Superior temporal gyrus (tissue), 1 donor: ENCODE measurements around the gene GGA1.

Source experiments
- DNase-seq: peaks from one replicate; pipeline ENCODE4 v3.0.0-alpha.2; 2016; ENCODE audit errors: extremely low spot score

GGA1 gene

DNA sequence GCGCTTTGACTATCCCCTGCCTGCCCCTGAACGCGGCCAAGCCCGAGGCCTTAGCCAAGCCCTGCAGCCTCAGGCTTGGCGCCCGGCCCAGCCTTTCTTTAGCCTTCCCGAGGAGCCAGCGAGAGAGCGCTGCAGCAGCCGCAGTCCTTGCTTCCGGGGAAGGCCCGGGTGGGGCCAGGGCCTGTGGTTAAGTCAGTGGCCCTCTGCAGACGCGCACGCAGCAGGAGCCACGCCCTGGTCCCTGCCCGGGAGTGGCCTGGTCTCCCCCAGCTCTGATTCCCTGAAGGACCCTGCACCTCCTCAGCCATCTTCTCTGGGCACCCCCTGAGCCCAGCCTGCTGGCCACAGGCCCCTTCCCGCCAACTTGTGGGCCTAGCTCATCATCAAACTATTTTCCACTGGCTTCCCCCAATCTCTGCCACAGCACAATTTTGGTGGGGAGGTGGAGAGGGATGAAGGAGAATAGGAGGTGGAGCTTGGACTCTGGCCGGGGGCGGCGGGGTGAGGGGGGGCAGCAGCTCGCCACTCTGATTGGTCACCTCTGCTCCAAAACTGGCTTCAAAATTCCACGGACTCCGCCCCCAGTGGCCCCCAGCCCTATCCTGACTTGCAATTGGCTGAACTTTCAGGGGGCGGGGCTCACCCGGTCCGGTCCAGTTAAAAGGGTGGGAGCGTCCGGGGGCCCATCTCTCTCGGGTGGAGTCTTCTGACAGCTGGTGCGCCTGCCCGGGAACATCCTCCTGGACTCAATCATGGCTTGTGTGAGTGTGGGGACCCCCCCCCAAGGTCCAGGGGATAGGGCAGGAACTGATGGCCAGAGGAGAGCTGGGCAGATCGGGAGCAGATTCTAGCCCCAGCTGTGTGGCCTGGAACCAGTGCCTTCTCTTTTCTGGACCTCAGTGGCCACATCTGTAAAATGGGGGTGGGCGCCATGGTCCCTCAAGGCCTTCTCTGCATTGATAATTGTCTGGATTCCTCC lies 66.6 kb downstream of the GGA1 start, which contains the start of gene LGALS1:
LGALS1 (plus strand) TSS at position 686 of the 979 bp plus-strand sequence; CDS start at position 753, 67 bp downstream.
- DNase-seq: peak; percentile 74

- no peak for DNase-seq
Observed at GRCh38 chr22:37675930-37676735, 67.5 kb downstream of the GGA1 start.

DNA sequence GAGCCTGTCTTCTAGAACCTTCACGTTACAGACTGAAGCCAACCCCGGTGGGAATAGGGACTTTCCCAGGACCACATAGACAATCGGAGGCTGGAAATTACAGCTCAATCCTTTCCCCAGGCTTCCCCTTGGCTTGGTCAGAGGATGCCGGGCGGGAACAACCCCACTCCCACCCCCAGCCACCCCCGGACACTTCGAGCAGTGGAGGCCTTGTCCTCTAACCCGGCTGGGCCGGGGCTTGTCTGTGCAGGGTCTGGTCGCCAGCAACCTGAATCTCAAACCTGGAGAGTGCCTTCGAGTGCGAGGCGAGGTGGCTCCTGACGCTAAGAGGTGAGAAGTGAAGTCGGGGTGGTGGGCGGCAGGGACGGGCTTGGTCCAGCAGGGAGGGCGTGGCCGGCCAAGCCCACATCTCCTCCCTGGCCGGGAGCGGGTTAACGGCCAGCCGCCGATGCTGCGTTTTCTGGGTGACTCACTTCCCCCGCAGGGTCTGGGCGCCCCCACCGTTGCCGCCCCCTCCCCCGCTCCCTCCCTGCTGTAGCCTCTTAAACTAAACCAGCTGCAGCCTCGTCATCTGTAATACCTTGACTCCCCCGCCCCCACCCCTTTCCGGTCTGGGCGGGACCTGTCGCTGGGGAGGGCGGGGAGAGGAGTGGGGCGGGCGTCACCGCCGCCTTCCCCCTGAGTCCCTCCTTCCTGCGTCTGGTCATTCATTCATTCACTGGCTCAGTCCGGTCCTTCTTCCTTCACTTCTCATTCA lies 68.3 kb downstream of the GGA1 start:
- no peak for DNase-seq

DNA sequence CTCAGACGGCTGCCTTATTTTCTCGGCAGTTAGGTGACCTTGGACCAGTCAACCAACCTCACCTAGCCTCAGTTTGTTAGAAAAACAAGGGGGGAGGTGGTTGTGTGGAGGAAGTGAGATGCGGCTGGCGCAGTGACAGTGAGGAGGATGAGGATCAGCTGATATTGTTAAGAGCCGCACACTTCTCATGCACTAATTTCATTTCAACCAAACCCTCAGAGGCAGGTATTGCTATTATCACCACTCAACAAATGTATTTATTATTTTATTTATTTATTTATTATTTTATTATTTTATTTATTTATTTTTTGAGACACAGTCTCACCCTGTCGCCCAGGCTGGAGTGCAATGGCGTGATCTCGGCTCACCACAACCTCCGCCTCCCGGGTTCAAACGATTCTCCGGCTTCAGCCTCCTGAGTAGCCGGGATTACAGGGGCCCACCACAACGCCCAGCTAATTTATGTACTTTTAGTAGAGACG lies 68.9 kb downstream of the GGA1 start:
- DNase-seq: no peak

GRCh38 chr22:37678372-37678771 lies 69.7 kb downstream of the GGA1 start:
- DNase-seq: no peak

GRCh38 chr22:37679670-37680069 lies 71.0 kb downstream of the GGA1 start:
- no peak for DNase-seq

- DNase-seq: no peak
Observed at GRCh38 chr22:37680191-37680851, 71.7 kb downstream of the GGA1 start.

- no peak for DNase-seq
Observed at GRCh38 chr22:37681001-37681424, 72.4 kb downstream of the GGA1 start.

DNA sequence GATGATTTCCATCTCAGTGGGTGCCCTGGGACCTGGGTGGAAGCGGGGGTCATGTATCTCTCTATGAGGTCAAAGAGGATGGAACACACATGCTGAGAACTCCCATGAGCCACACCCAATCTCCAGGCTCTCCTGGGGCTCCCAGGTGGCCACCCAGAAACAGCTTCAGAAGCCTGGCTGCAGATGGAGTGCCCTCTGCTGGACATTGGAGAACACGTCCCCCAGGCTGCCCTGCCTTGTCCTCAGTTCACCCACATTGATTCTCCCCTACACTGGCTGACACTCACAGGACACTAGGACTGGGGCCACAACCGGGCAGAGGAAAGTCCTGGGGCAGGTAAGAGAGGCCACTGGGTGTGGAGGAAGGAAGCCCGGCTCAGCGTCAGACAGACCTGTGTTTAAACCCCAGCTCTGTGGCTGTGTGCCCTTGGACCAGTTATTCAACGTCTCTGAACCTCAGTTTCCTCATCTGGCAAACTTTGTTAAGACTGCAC lies 73.0 kb downstream of the GGA1 start:
- peak; percentile 74 for DNase-seq
